ENCODE measurements around the gene MRGPRD. TPM values are rescaled to one million over a fixed set of nuclear protein-coding genes. Genes with fewer than 3 reads are reported as not detected.

The MRGPRD gene
- total RNA-seq, 1 experiment from 2014 or later, result not detected

GRCh38 chr11:68933605-68934320 is 47.0 kb downstream of the MRGPRD start:
- H3K4me3 ChIP-seq (replicated peaks in 1 of 2; ENCODE audit: low read depth in 1 of 2, low read length in 2 of 2), result no peak overlapping the region
- no peak overlapping the region for H2AFZ ChIP-seq (ENCODE audit: low read depth, low read length, poor library complexity, severe bottlenecking)
- no peak for TF ChIP-seq SRF (IDR thresholded peaks at IDR 0.05; ENCODE audit: low read depth)
- TF ChIP-seq EGR1 (IDR thresholded peaks at IDR 0.05; ENCODE audit: low read depth), result no peak
- no peak for TF ChIP-seq CEBPB (IDR thresholded peaks at IDR 0.05; ENCODE audit: low read depth)
- TF ChIP-seq EZH2phosphoT487 (IDR thresholded peaks at IDR 0.05; ENCODE audit: borderline replicate concordance), result no peak
- no peak for TF ChIP-seq CTCF (IDR thresholded peaks at IDR 0.05 in 2 of 3, conservative IDR thresholded peaks at IDR 0.05 in 1 of 3; ENCODE audit: borderline replicate concordance in 1 of 3, insufficient read depth in 1 of 3, low read depth in 2 of 3, low read length in 2 of 3)
- no peak for TF ChIP-seq MAX (IDR thresholded peaks at IDR 0.05)
- TF ChIP-seq FOSL1 (IDR thresholded peaks at IDR 0.05; ENCODE audit: low read depth), result no peak
- no peak for TF ChIP-seq SIN3A (IDR thresholded peaks at IDR 0.05; ENCODE audit: low read depth)
- no peak for TF ChIP-seq REST (IDR thresholded peaks at IDR 0.05; ENCODE audit: low read depth)
- TF ChIP-seq POLR2A (IDR thresholded peaks at IDR 0.05; ENCODE audit: borderline replicate concordance, extremely low read depth, insufficient read depth, insufficient read length), result no peak
- no peak for TF ChIP-seq SP1 (IDR thresholded peaks at IDR 0.05; ENCODE audit: low read depth)
- no peak for TF ChIP-seq RAD21 (IDR thresholded peaks at IDR 0.05; ENCODE audit: low read depth)
- no peak for TF ChIP-seq TCF7L2 (IDR thresholded peaks at IDR 0.05; ENCODE audit: borderline replicate concordance, extremely low read depth, insufficient read depth, insufficient read length)
- no peak for TF ChIP-seq ZBTB33 (IDR thresholded peaks at IDR 0.05; ENCODE audit: extremely low read depth, insufficient replicate concordance, low read length)
- TF ChIP-seq ZFX (IDR thresholded peaks at IDR 0.05), result no peak
- no peak overlapping the region for H3K9ac ChIP-seq (ENCODE audit: low read length)
- H3K79me2 ChIP-seq (ENCODE audit: insufficient read depth, low read length), result no peaks in the 10 kb centered on the region
- H3K27ac ChIP-seq (ENCODE audit: low read depth, low read length), result no peak overlapping the region
- ATAC-seq (no peak), DNase-seq (ENCODE audit: low read depth, low spot score) (no peak)
- BruUV-seq (replicated peaks), result no TSS peak
- H4K20me1 ChIP-seq (ENCODE audit: insufficient read depth), result no peaks in the 10 kb centered on the region
- intact Hi-C loops (cut with micrococcal nuclease), result no loop called here
- no peaks in the 10 kb centered on the region for H3K9me3 ChIP-seq (ENCODE audit: control insufficient read depth in 1 of 2, insufficient read depth in 1 of 2, low read depth in 1 of 2, low read length in 2 of 2)
- no peaks in the 10 kb centered on the region for H3K4me1 ChIP-seq (ENCODE audit: control insufficient read depth in 1 of 2, insufficient read depth in 2 of 2, low read length in 2 of 2)
- CTCF ChIA-PET, result interaction anchor here (0.6 kb wide), 1 partner anchor 64 kb away, joined by 3 read pairs; no protein-coding TSS in a partner anchor
- POLR2A ChIA-PET, result no interaction called here
- RAD21 ChIA-PET (ENCODE audit: low non-redundant PET in 1 of 2, low total read pairs in 2 of 2, uncharacterized antibody in 2 of 2, unreplicated experiment in 2 of 2), result interaction anchor here in 1 of 2 experiments (0.6 kb wide), 1 partner anchor 8 kb away, joined by 3 read pairs; no protein-coding TSS in a partner anchor
- peaks cover 20 to 21% of the 10 kb centered on the region in 2 experiments; a peak in 3 of 4 replicates for H3K36me3 ChIP-seq (ENCODE audit: control insufficient read depth in 1 of 2, insufficient read depth in 2 of 2, low read length in 2 of 2)
- H3K4me2 ChIP-seq (ENCODE audit: low read length), result no peak overlapping the region
- no peaks in the 10 kb centered on the region for H3K9me2 ChIP-seq (ENCODE audit: insufficient read depth)
- no peaks in the 10 kb centered on the region for H3K27me3 ChIP-seq (ENCODE audit: insufficient read depth, low read length)

Measured in HCT116 (cell line).